IMR-90 (cell line): ENCODE measurements around the gene MOB3A. TPM values are rescaled to one million over a fixed set of nuclear protein-coding genes. Genes with fewer than 3 reads are reported as not detected.

Source experiments
- FOS ChIP-seq: fragments of 150-350 bp; IDR thresholded peaks from 2 replicates; pipeline ENCODE4 v1.6.1; 2016; ENCODE audit warnings: low read depth, low read length
- POLR2A ChIP-seq: IDR thresholded peaks from 2 replicates; pipeline ENCODE4 v1.6.1; 2012; ENCODE audit warnings: mild to moderate bottlenecking, low read depth, low read length
- RAD21 ChIP-seq: IDR thresholded peaks from 2 replicates; pipeline ENCODE4 v1.6.1; 2012; ENCODE audit warnings: low read length, improper control_type of control experiment
- RCOR1 ChIP-seq: IDR thresholded peaks from 2 replicates; pipeline ENCODE4 v1.6.1; 2012; ENCODE audit warnings: mild to moderate bottlenecking, low read length, improper control_type of control experiment; ENCODE audit not compliant: insufficient replicate concordance
- RFX5 ChIP-seq: IDR thresholded peaks from 2 replicates; pipeline ENCODE4 v1.8.0; 2012; ENCODE audit warnings: low read depth, mild to moderate bottlenecking, low read length, moderate library complexity
- USF2 ChIP-seq: fragments of 150-350 bp; IDR thresholded peaks from 2 replicates; pipeline ENCODE4 v1.6.1; 2017; ENCODE audit warnings: mild to moderate bottlenecking, antibody characterized with exemption, low read length, low read depth
- polyA plus RNA-seq, 3 experiments: library from polyadenylated mRNA; depleted of rRNA; stranded (reverse); fragments of >200 nt; gene quantifications; 2 replicates each; pipeline ENCODE4 v1.2.3, GENCODE V29; 2012; ENCODE audit warnings: low replicate concordance in 1 of 3
- total RNA-seq: library from RNA; depleted of rRNA; stranded (reverse); fragments of >200 nt; gene quantifications from 2 replicates; pipeline ENCODE4 v1.2.3, GENCODE V29; 2012

Gene MOB3A
- total and polyA plus RNA-seq, 2 of the 4 experiments (the other 2 are of a cell fraction) = 9.3 to 26.5 TPM

- TF ChIP-seq RAD21 (no peak), USF2 (no peak), RFX5 (no peak), RCOR1 (no peak), FOS (no peak), POLR2A (no peak)
Measured at GRCh38 chr19:2056837-2057192, 39.3 kb downstream of the MOB3A start (continued).
